Fibroblast of skin of right biceps (primary cell): ENCODE data around the gene MAP3K4.

ENCODE experiments used
- DNase-seq: peaks from one replicate; pipeline ENCODE4 v3.0.0-alpha.2; 2013

Gene MAP3K4

GRCh38 chr6:161130967-161131766 is 139.6 kb downstream of the MAP3K4 start:
- no peak for DNase-seq

- DNase-seq: no peak
Measured at GRCh38 chr6:161132384-161132783, 140.8 kb downstream of the MAP3K4 start.

GRCh38 chr6:161133963-161134362 is 142.4 kb downstream of the MAP3K4 start:
- peak; percentile 11 for DNase-seq

- DNase-seq: no peak
Measured at GRCh38 chr6:161134550-161135298, 143.2 kb downstream of the MAP3K4 start.

GRCh38 chr6:161135695-161136591 is 144.4 kb downstream of the MAP3K4 start:
- no peak for DNase-seq

- no peak for DNase-seq
Measured at GRCh38 chr6:161136655-161137054, 145.1 kb downstream of the MAP3K4 start.

- DNase-seq: no peak
Measured at GRCh38 chr6:161137320-161137719, 145.8 kb downstream of the MAP3K4 start.

- peak; percentile 25 for DNase-seq
Measured at GRCh38 chr6:161137839-161138542, 146.4 kb downstream of the MAP3K4 start.

- no peak for DNase-seq
Measured at GRCh38 chr6:161138543-161139303, 147.2 kb downstream of the MAP3K4 start.

GRCh38 chr6:161139304-161139765 is 147.8 kb downstream of the MAP3K4 start:
- DNase-seq: no peak

GRCh38 chr6:161139766-161140553 is 148.4 kb downstream of the MAP3K4 start:
- no peak for DNase-seq

GRCh38 chr6:161140554-161140875 is 148.9 kb downstream of the MAP3K4 start:
- no peak for DNase-seq

GRCh38 chr6:161141173-161141572 is 149.6 kb downstream of the MAP3K4 start:
- no peak for DNase-seq

- no peak for DNase-seq
Measured at GRCh38 chr6:161142957-161143296, 151.4 kb downstream of the MAP3K4 start.

- DNase-seq: no peak
Measured at GRCh38 chr6:161143663-161144430, 152.3 kb downstream of the MAP3K4 start.

- DNase-seq: no peak
Measured at GRCh38 chr6:161150136-161150535, 158.6 kb downstream of the MAP3K4 start.

GRCh38 chr6:161150566-161150965 is 159.0 kb downstream of the MAP3K4 start:
- DNase-seq: no peak

- no peak for DNase-seq
Measured at GRCh38 chr6:161151059-161151645, 159.6 kb downstream of the MAP3K4 start.

GRCh38 chr6:161151660-161152526 is 160.3 kb downstream of the MAP3K4 start:
- no peak for DNase-seq
